Subcutaneous abdominal adipose tissue (tissue), 5 donors: ENCODE measurements around the gene DLG1.

ENCODE experiments used
- H3K27ac ChIP-seq: one replicate; pipeline ENCODE4 v1.7.0; 2013; ENCODE audit warnings: low read depth, mild to moderate bottlenecking, inconsistent platforms, low read length, moderate library complexity
- H3K27me3 ChIP-seq, 5 donors: one replicate each; pipeline ENCODE4 v1.7.0; 2013; ENCODE audit warnings: low read length in 5 of 5, inconsistent platforms in 1 of 5; ENCODE audit not compliant: control insufficient read depth in 5 of 5, insufficient read depth in 4 of 5
- H3K36me3 ChIP-seq, 5 donors: one replicate each; pipeline ENCODE4 v1.7.0; 2013; ENCODE audit warnings: low read length in 5 of 5; ENCODE audit not compliant: control insufficient read depth in 5 of 5, insufficient read depth in 5 of 5
- H3K4me1 ChIP-seq, 5 donors: one replicate each; pipeline ENCODE4 v1.7.0; 2013; ENCODE audit warnings: low read length in 5 of 5, mild to moderate bottlenecking in 3 of 5, moderate library complexity in 1 of 5; ENCODE audit not compliant: control insufficient read depth in 5 of 5, insufficient read depth in 5 of 5
- H3K4me3 ChIP-seq, 5 donors: one replicate each; pipeline ENCODE4 v1.7.0; 2013; ENCODE audit warnings: low read length in 5 of 5, low read depth in 1 of 5
- H3K9ac ChIP-seq, 5 donors: one replicate each; pipeline ENCODE4 v1.7.0; 2013; ENCODE audit warnings: low read length in 5 of 5, mild to moderate bottlenecking in 4 of 5, moderate library complexity in 3 of 5
- H3K9me3 ChIP-seq, 5 donors: one replicate each; pipeline ENCODE4 v1.7.0; 2013; ENCODE audit warnings: low read length in 5 of 5; ENCODE audit not compliant: control insufficient read depth in 5 of 5
- donor health status: healthy.
- donor health status: healthy.
- donor health status: healthy.
- donor health status: healthy.
- donor health status: healthy.

Gene DLG1

GRCh38 chr3:197303452-197303851 is 5.0 kb upstream of the DLG1 start:
- Histone ChIP-seq H3K27me3 (no peaks in the 10 kb centered on the region), H3K9me3 (no peaks in the 10 kb centered on the region), H3K9ac (no peak overlapping the region), H3K27ac (no peak overlapping the region), H3K36me3 (no peaks in the 10 kb centered on the region), H3K4me1 (peaks cover 0 to 23% (median 14%) of the 10 kb centered on the region in 5 donors), H3K4me3 (no peak overlapping the region)

GRCh38 chr3:197302696-197303341 is 4.4 kb upstream of the DLG1 start:
- no peaks in the 10 kb centered on the region for H3K36me3 ChIP-seq
- H3K27ac ChIP-seq, result no peak overlapping the region
- peaks cover 0 to 21% (median 13%) of the 10 kb centered on the region in 5 donors for H3K4me1 ChIP-seq
- H3K9ac ChIP-seq, result no peak overlapping the region
- H3K4me3 ChIP-seq, result no peak overlapping the region
- H3K9me3 ChIP-seq, result no peaks in the 10 kb centered on the region
- no peaks in the 10 kb centered on the region for H3K27me3 ChIP-seq

- H3K36me3 ChIP-seq, result no peaks in the 10 kb centered on the region
- no peaks in the 10 kb centered on the region for H3K27me3 ChIP-seq
- H3K9me3 ChIP-seq, result no peaks in the 10 kb centered on the region
- H3K4me3 ChIP-seq, result no peak overlapping the region
- peaks cover 0 to 23% (median 16%) of the 10 kb centered on the region in 5 donors for H3K4me1 ChIP-seq
- H3K9ac ChIP-seq, result no peak overlapping the region
- H3K27ac ChIP-seq, result no peak overlapping the region
These were observed 3.6 kb upstream of the DLG1 start for GRCh38 chr3:197302033-197302432.

GRCh38 chr3:197300361-197300760 is 1.9 kb upstream of the DLG1 start:
- H3K27ac ChIP-seq, result no peak overlapping the region
- H3K9me3 ChIP-seq, result no peaks in the 10 kb centered on the region
- peaks cover 0 to 5% (median 0%) of the 10 kb centered on the region in 5 donors for H3K36me3 ChIP-seq
- no peak overlapping the region for H3K4me3 ChIP-seq
- H3K9ac ChIP-seq, result no peak overlapping the region
- peaks cover 0 to 27% (median 26%) of the 10 kb centered on the region in 5 donors for H3K4me1 ChIP-seq
- no peaks in the 10 kb centered on the region for H3K27me3 ChIP-seq

GRCh38 chr3:197298945-197299854 is 788 bp upstream of the DLG1 start:
- Histone ChIP-seq H3K27ac (peak overlapping the region; percentile 90), H3K9ac (peak overlapping the region in 4 of 5 donors; percentile 78 to 90 (median 86)), H3K9me3 (no peaks in the 10 kb centered on the region), H3K36me3 (peaks cover 0 to 5% (median 0%) of the 10 kb centered on the region in 5 donors), H3K4me1 (peaks cover 0 to 27% (median 26%) of the 10 kb centered on the region in 5 donors), H3K27me3 (no peaks in the 10 kb centered on the region), H3K4me3 (peak overlapping the region; percentile 79 to 92 (median 90))

- peaks cover 0 to 5% (median 0%) of the 10 kb centered on the region in 5 donors for H3K36me3 ChIP-seq
- peak overlapping the region; percentile 78 to 95 (median 87) for H3K9ac ChIP-seq
- H3K27me3 ChIP-seq, result no peaks in the 10 kb centered on the region
- no peaks in the 10 kb centered on the region for H3K9me3 ChIP-seq
- H3K27ac ChIP-seq, result peak overlapping the region; percentile 90
- H3K4me1 ChIP-seq, result peaks cover 0 to 36% (median 26%) of the 10 kb centered on the region in 5 donors
- H3K4me3 ChIP-seq, result peak overlapping the region; percentile 86 to 92 (median 90)
These were observed 704 bp downstream of the DLG1 start for GRCh38 chr3:197297476-197298340.

- Histone ChIP-seq H3K4me1 (peaks cover 0 to 43% (median 30%) of the 10 kb centered on the region in 5 donors), H3K9ac (peak overlapping the region; percentile 78 to 95 (median 86)), H3K27me3 (no peaks in the 10 kb centered on the region), H3K36me3 (peaks cover 0 to 5% (median 0%) of the 10 kb centered on the region in 5 donors), H3K9me3 (no peaks in the 10 kb centered on the region), H3K4me3 (peak overlapping the region; percentile 86 to 92 (median 90)), H3K27ac (peak overlapping the region; percentile 90)
These were observed 1.4 kb downstream of the DLG1 start for GRCh38 chr3:197297002-197297401.

GRCh38 chr3:197296545-197296944 is 1.9 kb downstream of the DLG1 start:
- Histone ChIP-seq H3K9ac (peak overlapping the region in 3 of 5 donors; percentile 78 to 89 (median 85)), H3K4me1 (peaks cover 0 to 45% (median 30%) of the 10 kb centered on the region in 5 donors), H3K27me3 (no peaks in the 10 kb centered on the region), H3K9me3 (no peaks in the 10 kb centered on the region), H3K4me3 (peak overlapping the region in 4 of 5 donors; percentile 86 to 92 (median 89)), H3K36me3 (peaks cover 0 to 5% (median 0%) of the 10 kb centered on the region in 5 donors), H3K27ac (peak overlapping the region; percentile 90)

GRCh38 chr3:197295871-197296270 is 2.5 kb downstream of the DLG1 start:
- Histone ChIP-seq H3K9ac (peak overlapping the region in 1 of 5 donors; percentile 78), H3K4me1 (peaks cover 0 to 45% (median 30%) of the 10 kb centered on the region in 5 donors), H3K4me3 (no peak overlapping the region), H3K27ac (no peak overlapping the region), H3K9me3 (no peaks in the 10 kb centered on the region), H3K27me3 (no peaks in the 10 kb centered on the region), H3K36me3 (peaks cover 0 to 5% (median 0%) of the 10 kb centered on the region in 5 donors)
